Cardiac muscle cell (in vitro differentiated cells and primary cell): ENCODE data around the gene RAB40A. TPM values are rescaled to one million over a fixed set of nuclear protein-coding genes. Genes with fewer than 3 reads are reported as not detected.
"Not testable (repeated sequence)": the region's sequence is repeated elsewhere in the genome, so short reads cannot be mapped to it uniquely, and the experiment has no call there.

Experiments
- DNase-seq, 2 donors: peaks; one replicate each; pipeline versions ENCODE4 v3.0.0 to v3.0.0-alpha.2; 2010 to 2017; ENCODE audit warnings: low read depth in 1 of 2, low spot score in 1 of 2
- H3K27ac ChIP-seq: fragments of 200-600 bp; sonication (generic); 2 replicates; pipeline ENCODE4 v1.5.1; 2016
- H3K27me3 ChIP-seq: fragments of 200-600 bp; sonication (generic); 2 replicates; pipeline ENCODE4 v1.6.0; 2016; ENCODE audit warnings: control low read depth
- H3K36me3 ChIP-seq: fragments of 200-600 bp; sonication (generic); 2 replicates; pipeline ENCODE4 v1.5.1; 2016; ENCODE audit warnings: control low read depth
- H3K4me1 ChIP-seq: fragments of 200-600 bp; sonication (generic); 2 replicates; pipeline ENCODE4 v1.8.1; 2017; ENCODE audit warnings: low read depth, mild to moderate bottlenecking, mixed run types
- H3K4me3 ChIP-seq: fragments of 200-600 bp; sonication (generic); 2 replicates; pipeline ENCODE4 v1.5.1; 2016; ENCODE audit warnings: mild to moderate bottlenecking
- H3K9me3 ChIP-seq: fragments of 200-600 bp; sonication (generic); 2 replicates; pipeline ENCODE4 v1.5.1; 2017; ENCODE audit warnings: low read depth, mild to moderate bottlenecking, control low read depth
- CTCF ChIP-seq: IDR thresholded peaks from 2 replicates; pipeline ENCODE4 v1.5.1; 2012; ENCODE audit warnings: low read depth, mild to moderate bottlenecking, low read length
- polyA plus RNA-seq: library from polyadenylated mRNA; unstranded; fragments of >200 nt; fragmentation: Nextera tagmentation; extraction: Ambion mirVana; gene quantifications from 2 replicates; pipeline ENCODE4 v1.2.1, GENCODE V29; 2016
- total RNA-seq: library from RNA; depleted of rRNA; stranded (reverse); fragments of >200 nt; gene quantifications from 2 replicates; pipeline ENCODE4 v1.2.3, GENCODE V29; 2016

Gene RAB40A
- total and polyA plus RNA-seq, 2 experiments from 2014 or later: 2.4 to 2.9 TPM

- no peak for DNase-seq
- peaks cover 10% of the 10 kb centered on the region for H3K4me1 ChIP-seq
- H3K27me3 ChIP-seq: no peaks in the 10 kb centered on the region
- H3K9me3 ChIP-seq: no peaks in the 10 kb centered on the region
- no peaks in the 10 kb centered on the region for H3K36me3 ChIP-seq
- H3K27ac ChIP-seq: no peak overlapping the region
- H3K4me3 ChIP-seq: no peak overlapping the region
- no peak for TF ChIP-seq CTCF
Observed at GRCh38 chrX:103467156-103467555, 52.1 kb downstream of the RAB40A start.

- TF ChIP-seq CTCF: peak; percentile 75
- H3K9me3 ChIP-seq: no peaks in the 10 kb centered on the region
- H3K27me3 ChIP-seq: no peaks in the 10 kb centered on the region
- peaks cover 10% of the 10 kb centered on the region for H3K4me1 ChIP-seq
- H3K27ac ChIP-seq: no peak overlapping the region
- peak; percentile 83 for DNase-seq
- no peaks in the 10 kb centered on the region for H3K36me3 ChIP-seq
- H3K4me3 ChIP-seq: no peak overlapping the region
Observed at GRCh38 chrX:103464774-103465117, 54.5 kb downstream of the RAB40A start.

GRCh38 chrX:103464072-103464773, 55.1 kb downstream of the RAB40A start:
- no peak overlapping the region for H3K4me3 ChIP-seq
- H3K27me3 ChIP-seq: no peaks in the 10 kb centered on the region
- peak; percentile 51 for TF ChIP-seq CTCF
- peaks cover 10% of the 10 kb centered on the region for H3K4me1 ChIP-seq
- peak; percentile 55 to 59 for DNase-seq
- H3K9me3 ChIP-seq: no peaks in the 10 kb centered on the region
- H3K27ac ChIP-seq: no peak overlapping the region
- H3K36me3 ChIP-seq: no peaks in the 10 kb centered on the region

- TF ChIP-seq CTCF: no peak
- DNase-seq: no peak
- Histone ChIP-seq H3K9me3 (no peaks in the 10 kb centered on the region), H3K27ac (no peak overlapping the region), H3K4me3 (no peak overlapping the region), H3K27me3 (no peaks in the 10 kb centered on the region), H3K36me3 (no peaks in the 10 kb centered on the region), H3K4me1 (no peaks in the 10 kb centered on the region)
Observed at GRCh38 chrX:103461156-103461555, 58.1 kb downstream of the RAB40A start.

GRCh38 chrX:103460001-103460755, 59.1 kb downstream of the RAB40A start:
- not testable (repeated sequence) for H3K9me3 ChIP-seq, H3K27me3 ChIP-seq, H3K4me3 ChIP-seq, H3K4me1 ChIP-seq, H3K27ac ChIP-seq, H3K36me3 ChIP-seq, DNase-seq

- no peaks in the 10 kb centered on the region for H3K4me1 ChIP-seq
- no peaks in the 10 kb centered on the region for H3K27me3 ChIP-seq
- H3K9me3 ChIP-seq: no peaks in the 10 kb centered on the region
- peaks cover 3% of the 10 kb centered on the region for H3K36me3 ChIP-seq
- DNase-seq: peak in 1 of 2 donors; percentile 90
- H3K27ac ChIP-seq: no peak overlapping the region
- no peak for TF ChIP-seq CTCF
- no peak overlapping the region for H3K4me3 ChIP-seq
Observed at GRCh38 chrX:103453655-103454054, 65.6 kb downstream of the RAB40A start.
